ENCODE results near the gene EEF1B2. TPM values are rescaled to one million over a fixed set of nuclear protein-coding genes. Genes with fewer than 3 reads are reported as not detected.

Gene EEF1B2
- total and polyA plus RNA-seq, 2 of the 13 experiments (the other 11 are each of a cell fraction or from before 2014, with no cell fraction given), result 1,284 to 1,731 TPM

GRCh38 chr2:206159346-206160124, at the start of gene EEF1B2, which contains the start of gene NDUFS1 (continued):
- peak; percentile 77; the same call in 1 of the 2 replicates for TF ChIP-seq ZNF446 (CRISPR knock-in tag; IDR thresholded peaks at IDR 0.05)
- TF ChIP-seq SPEN (CRISPR knock-in tag; IDR thresholded peaks at IDR 0.05; ENCODE audit: low read depth), result peak; percentile 69; the same call in 1 of the 2 replicates
- TF ChIP-seq, protein P1, sequence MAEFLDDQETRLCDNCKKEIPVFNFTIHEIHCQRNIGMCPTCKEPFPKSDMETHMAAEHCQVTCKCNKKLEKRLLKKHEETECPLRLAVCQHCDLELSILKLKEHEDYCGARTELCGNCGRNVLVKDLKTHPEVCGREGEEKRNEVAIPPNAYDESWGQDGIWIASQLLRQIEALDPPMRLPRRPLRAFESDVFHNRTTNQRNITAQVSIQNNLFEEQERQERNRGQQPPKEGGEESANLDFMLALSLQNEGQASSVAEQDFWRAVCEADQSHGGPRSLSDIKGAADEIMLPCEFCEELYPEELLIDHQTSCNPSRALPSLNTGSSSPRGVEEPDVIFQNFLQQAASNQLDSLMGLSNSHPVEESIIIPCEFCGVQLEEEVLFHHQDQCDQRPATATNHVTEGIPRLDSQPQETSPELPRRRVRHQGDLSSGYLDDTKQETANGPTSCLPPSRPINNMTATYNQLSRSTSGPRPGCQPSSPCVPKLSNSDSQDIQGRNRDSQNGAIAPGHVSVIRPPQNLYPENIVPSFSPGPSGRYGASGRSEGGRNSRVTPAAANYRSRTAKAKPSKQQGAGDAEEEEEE (CRISPR knock-in tag; IDR thresholded peaks at IDR 0.05; ENCODE audit: borderline replicate concordance), result 0 out of 2 replicates have a peak, but pooled peaks have one; percentile 25
- peak; percentile 43; the same call in 1 of the 2 replicates for TF ChIP-seq ZBTB42 (CRISPR knock-in tag; IDR thresholded peaks at IDR 0.05)
- 0 out of 2 replicates have a peak, but pooled peaks have one; percentile 85 for TF ChIP-seq MYNN (CRISPR knock-in tag; IDR thresholded peaks at IDR 0.05; ENCODE audit: low read depth)
- TF ChIP-seq, protein P2, sequence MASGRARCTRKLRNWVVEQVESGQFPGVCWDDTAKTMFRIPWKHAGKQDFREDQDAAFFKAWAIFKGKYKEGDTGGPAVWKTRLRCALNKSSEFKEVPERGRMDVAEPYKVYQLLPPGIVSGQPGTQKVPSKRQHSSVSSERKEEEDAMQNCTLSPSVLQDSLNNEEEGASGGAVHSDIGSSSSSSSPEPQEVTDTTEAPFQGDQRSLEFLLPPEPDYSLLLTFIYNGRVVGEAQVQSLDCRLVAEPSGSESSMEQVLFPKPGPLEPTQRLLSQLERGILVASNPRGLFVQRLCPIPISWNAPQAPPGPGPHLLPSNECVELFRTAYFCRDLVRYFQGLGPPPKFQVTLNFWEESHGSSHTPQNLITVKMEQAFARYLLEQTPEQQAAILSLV (CRISPR knock-in tag; IDR thresholded peaks at IDR 0.05; ENCODE audit: borderline replicate concordance), result peak; percentile 86; the same call in 1 of the 2 replicates
- peak; percentile 29 for TF ChIP-seq PHF5A (CRISPR knock-in tag; IDR thresholded peaks at IDR 0.05; ENCODE audit: low read depth, unreplicated experiment)
- TF ChIP-seq MXI1 (IDR thresholded peaks at IDR 0.05; ENCODE audit: borderline replicate concordance, low read depth, low read length), result peak; percentile 83; the same call in 2 of the 3 replicates
- peak; percentile 37; the same call in 1 of the 2 replicates for TF ChIP-seq ZNF24 (IDR thresholded peaks at IDR 0.05)
- TF ChIP-seq ZNF768 (CRISPR knock-in tag; IDR thresholded peaks at IDR 0.05), result peak; percentile 47; the same call in 1 of the 2 replicates
- TF ChIP-seq HOMEZ (CRISPR knock-in tag; IDR thresholded peaks at IDR 0.05; ENCODE audit: low read depth), result peak; percentile 82
- TF ChIP-seq ASH2L (IDR thresholded peaks at IDR 0.05; ENCODE audit: insufficient read length, low read depth, low read length), result peak; percentile 99
- TF ChIP-seq HNF4A (CRISPR knock-in tag; IDR thresholded peaks at IDR 0.05), result peak; percentile 89
- no peak for TF ChIP-seq FOXA1 (IDR thresholded peaks at IDR 0.05)
- TF ChIP-seq FOXA1 (CRISPR knock-in tag; IDR thresholded peaks at IDR 0.05), result peak; percentile 44
- TF ChIP-seq ZNF83 (CRISPR knock-in tag; IDR thresholded peaks at IDR 0.05; ENCODE audit: borderline replicate concordance), result no peak
- peak; percentile 89; the same call in 1 of the 2 replicates for TF ChIP-seq ZFP91 (CRISPR knock-in tag; IDR thresholded peaks at IDR 0.05; ENCODE audit: borderline replicate concordance)
- peak; percentile 86 for TF ChIP-seq ZNF232 (CRISPR knock-in tag; IDR thresholded peaks at IDR 0.05; ENCODE audit: borderline replicate concordance)
- TF ChIP-seq ZMAT3 (CRISPR knock-in tag; conservative IDR thresholded peaks at IDR 0.05), result peak; percentile 78; the same call in 1 of the 2 replicates
- peak; percentile 92 for TF ChIP-seq ZNF501 (CRISPR knock-in tag; IDR thresholded peaks at IDR 0.05)
- TF ChIP-seq, protein P3, sequence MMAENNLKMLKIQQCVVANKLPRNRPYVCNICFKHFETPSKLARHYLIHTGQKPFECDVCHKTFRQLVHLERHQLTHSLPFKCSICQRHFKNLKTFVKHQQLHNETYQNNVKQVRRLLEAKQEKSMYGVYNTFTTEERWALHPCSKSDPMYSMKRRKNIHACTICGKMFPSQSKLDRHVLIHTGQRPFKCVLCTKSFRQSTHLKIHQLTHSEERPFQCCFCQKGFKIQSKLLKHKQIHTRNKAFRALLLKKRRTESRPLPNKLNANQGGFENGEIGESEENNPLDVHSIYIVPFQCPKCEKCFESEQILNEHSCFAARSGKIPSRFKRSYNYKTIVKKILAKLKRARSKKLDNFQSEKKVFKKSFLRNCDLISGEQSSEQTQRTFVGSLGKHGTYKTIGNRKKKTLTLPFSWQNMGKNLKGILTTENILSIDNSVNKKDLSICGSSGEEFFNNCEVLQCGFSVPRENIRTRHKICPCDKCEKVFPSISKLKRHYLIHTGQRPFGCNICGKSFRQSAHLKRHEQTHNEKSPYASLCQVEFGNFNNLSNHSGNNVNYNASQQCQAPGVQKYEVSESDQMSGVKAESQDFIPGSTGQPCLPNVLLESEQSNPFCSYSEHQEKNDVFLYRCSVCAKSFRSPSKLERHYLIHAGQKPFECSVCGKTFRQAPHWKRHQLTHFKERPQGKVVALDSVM (CRISPR knock-in tag; IDR thresholded peaks at IDR 0.05), result peak; percentile 25; the same call in 1 of the 2 replicates
